GM23338 (cell line): ENCODE measurements around the gene ENOX1. TPM values are rescaled to one million over a fixed set of nuclear protein-coding genes. Genes with fewer than 3 reads are reported as not detected.

Source experiments
- ATAC-seq: fragments of 200-7000 bp; cut with Tn5 transposase; 3 replicates; pipeline ENCODE4 v1.9.1; 2020
- DNase-seq: peaks from one replicate; pipeline ENCODE4 v3.0.0-alpha.2; 2015; ENCODE audit warnings: low spot score
- H2AFZ ChIP-seq: fragments of 200-600 bp; sonication (generic); 2 replicates; pipeline ENCODE4 v1.8.0; 2016; ENCODE audit warnings: antibody characterized with exemption, mild to moderate bottlenecking, moderate library complexity
- H3F3A ChIP-seq: fragments of 200-600 bp; sonication (generic); replicated peaks from 2 replicates; pipeline ENCODE4 v1.8.0; 2017; ENCODE audit warnings: antibody characterized with exemption, mixed run types, low read depth
- H3K27ac ChIP-seq: fragments of 200-600 bp; sonication (generic); 2 replicates; pipeline ENCODE4 v1.6.1; 2016; ENCODE audit warnings: low read depth
- H3K27me3 ChIP-seq: fragments of 200-600 bp; sonication (generic); 2 replicates; pipeline ENCODE4 v1.8.0; 2016; ENCODE audit warnings: mild to moderate bottlenecking, mixed run types, moderate library complexity; ENCODE audit not compliant: insufficient read depth
- H3K36me3 ChIP-seq: fragments of 200-600 bp; sonication (generic); 2 replicates; pipeline ENCODE4 v1.8.0; 2016; ENCODE audit warnings: mild to moderate bottlenecking; ENCODE audit not compliant: insufficient read depth
- H3K4me1 ChIP-seq: fragments of 200-600 bp; sonication (generic); 2 replicates; pipeline ENCODE4 v1.8.0; 2016; ENCODE audit warnings: mild to moderate bottlenecking, moderate library complexity; ENCODE audit not compliant: insufficient read depth
- H3K4me2 ChIP-seq: fragments of 200-600 bp; sonication (generic); 2 replicates; pipeline ENCODE4 v1.7.1; 2017; ENCODE audit warnings: mixed run types
- H3K4me3 ChIP-seq: fragments of 200-600 bp; sonication (generic); 2 replicates; pipeline ENCODE4 v1.6.1; 2016; ENCODE audit warnings: mixed run types
- H3K79me2 ChIP-seq: fragments of 200-600 bp; sonication (generic); replicated peaks from 2 replicates; pipeline ENCODE4 v1.8.0; 2017; ENCODE audit warnings: mild to moderate bottlenecking; ENCODE audit not compliant: insufficient read depth
- H3K9me2 ChIP-seq: fragments of 200-600 bp; sonication (generic); 2 replicates; pipeline ENCODE4 v1.8.0; 2017; ENCODE audit not compliant: insufficient read depth
- H4K20me1 ChIP-seq: fragments of 200-600 bp; sonication (generic); replicated peaks from 2 replicates; pipeline ENCODE4 v1.8.0; 2017; ENCODE audit warnings: mild to moderate bottlenecking; ENCODE audit not compliant: insufficient read depth
- H3K27ac Mint-ChIP-seq: 2 replicates; pipeline ENCODE4 v1.8.0; 2020; ENCODE audit warnings: inconsistent platforms, mild to moderate bottlenecking, moderate library complexity, mixed read lengths
- H3K27me3 Mint-ChIP-seq: 3 replicates; pipeline ENCODE4 v1.8.0; 2022; ENCODE audit warnings: low read depth, mild to moderate bottlenecking, moderate library complexity, mixed read lengths, inconsistent platforms; ENCODE audit not compliant: insufficient read depth, poor library complexity
- H3K36me3 Mint-ChIP-seq: 3 replicates; pipeline ENCODE4 v1.8.0; 2021; ENCODE audit warnings: low read depth, mild to moderate bottlenecking, inconsistent platforms, moderate library complexity, mixed read lengths
- H3K4me1 Mint-ChIP-seq: 3 replicates; pipeline ENCODE4 v1.8.0; 2020; ENCODE audit warnings: mild to moderate bottlenecking, inconsistent platforms, mixed read lengths
- H3K4me3 Mint-ChIP-seq: 3 replicates; pipeline ENCODE4 v1.8.0; 2021; ENCODE audit warnings: moderate library complexity, mild to moderate bottlenecking, inconsistent platforms, mixed read lengths
- H3K9me3 Mint-ChIP-seq: 3 replicates; pipeline ENCODE4 v1.8.0; 2020; ENCODE audit warnings: moderate library complexity, mild to moderate bottlenecking, inconsistent platforms, mixed read lengths
- CREB1 ChIP-seq: fragments of 250-450 bp; sonication (Bioruptor Pico); IDR thresholded peaks from 2 replicates; pipeline ENCODE4 v1.5.0; 2020; ENCODE audit warnings: low read depth, mild to moderate bottlenecking, moderate library complexity
- EZH2 ChIP-seq: fragments of 200-600 bp; sonication (generic); IDR thresholded peaks from one replicate; pipeline ENCODE4 v1.8.0; 2017; ENCODE audit warnings: antibody characterized with exemption, mild to moderate bottlenecking, low read depth; ENCODE audit not compliant: unreplicated experiment
- EZH2phosphoT487 ChIP-seq: fragments of 200-600 bp; sonication (generic); IDR thresholded peaks from one replicate; pipeline ENCODE4 v1.8.1; 2018; ENCODE audit warnings: antibody characterized with exemption; ENCODE audit not compliant: unreplicated experiment
- JUNB ChIP-seq: IDR thresholded peaks from one replicate; pipeline ENCODE4 v1.6.1; 2016; ENCODE audit warnings: antibody characterized with exemption; ENCODE audit not compliant: unreplicated experiment
- NANOG ChIP-seq: IDR thresholded peaks from 2 replicates; pipeline ENCODE4 v1.6.1; 2016; ENCODE audit warnings: antibody characterized with exemption, borderline replicate concordance
- POLR2AphosphoS5 ChIP-seq: IDR thresholded peaks from 2 replicates; pipeline ENCODE4 v1.6.1; 2016; ENCODE audit warnings: antibody characterized with exemption, low read depth
- STAT1 ChIP-seq: IDR thresholded peaks from one replicate; pipeline ENCODE4 v1.6.1; 2016; ENCODE audit warnings: antibody characterized with exemption; ENCODE audit not compliant: unreplicated experiment
- ZNF114 ChIP-seq: fragments of 250-450 bp; sonication (Bioruptor Pico); IDR thresholded peaks from 2 replicates; pipeline ENCODE4 v1.5.0; 2020; ENCODE audit warnings: mild to moderate bottlenecking, moderate library complexity
- ZNF331 ChIP-seq: fragments of 250-450 bp; sonication (Bioruptor Pico); IDR thresholded peaks from 2 replicates; pipeline ENCODE4 v1.5.0; 2020; ENCODE audit warnings: low read depth, mild to moderate bottlenecking, moderate library complexity
- polyA plus RNA-seq: library from polyadenylated mRNA; unstranded; fragments of >200 nt; fragmentation: Nextera tagmentation; extraction: Ambion mirVana; gene quantifications from 2 replicates; pipeline ENCODE4 v1.2.1, GENCODE V29; 2016
- total RNA-seq: library from RNA; depleted of rRNA; stranded (reverse); fragments of >200 nt; shearing (Covaris generic); gene quantifications from 2 replicates; pipeline ENCODE4 v1.2.3, GENCODE V29; 2014
- TF ChIP-seq, protein P1 (sequence below): fragments of 250-450 bp; sonication (Bioruptor Pico); IDR thresholded peaks from 2 replicates; pipeline ENCODE4 v1.5.0; 2020; ENCODE audit warnings: mild to moderate bottlenecking, moderate library complexity
- TF ChIP-seq, protein P2 (sequence below): IDR thresholded peaks from one replicate; pipeline ENCODE4 v1.6.1; 2018; ENCODE audit warnings: antibody characterized with exemption; ENCODE audit not compliant: unreplicated experiment
- TF ChIP-seq, protein P3 (sequence below): IDR thresholded peaks from 2 replicates; pipeline ENCODE4 v1.6.1; 2016; ENCODE audit warnings: antibody characterized with exemption
- TF ChIP-seq, protein P4 (sequence below), 2 experiments: fragments of 200-600 bp in 1 of 2; sonication (generic) in 1 of 2; conservative IDR thresholded peaks; 2 replicates each; pipeline versions ENCODE4 v1.5.1 to v1.6.1; 2016 to 2017; ENCODE audit warnings: antibody characterized with exemption in 2 of 2, low read depth in 2 of 2, mild to moderate bottlenecking in 2 of 2, moderate library complexity in 1 of 2

ENOX1 gene
- total and polyA plus RNA-seq, 2 experiments from 2014 or later = 0.66 to 0.81 TPM

DNA sequence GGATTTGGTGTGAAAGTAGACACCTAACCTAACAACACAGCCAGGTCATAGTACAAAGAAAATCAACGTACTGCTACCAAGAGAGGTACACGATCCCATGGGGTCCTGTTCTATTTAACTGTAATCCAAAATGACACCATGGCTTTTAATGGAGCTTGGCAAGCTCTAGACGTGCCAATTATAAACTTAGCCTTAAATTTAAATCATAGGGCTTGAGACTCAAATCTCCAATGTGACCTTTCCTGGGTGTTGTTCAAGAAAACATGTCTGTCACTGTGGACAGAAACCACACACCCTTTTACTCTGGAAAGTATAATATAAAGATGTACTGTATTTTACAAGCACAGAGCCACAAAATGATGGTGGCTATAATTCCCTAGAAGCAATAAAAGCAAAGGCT lies 299.3 kb downstream of the ENOX1 start:
- Histone ChIP-seq H3K27ac (no peak overlapping the region), H3K9me2 (peaks cover 13% of the 10 kb centered on the region; the same call in 1 of the 2 replicates), H3F3A (no peaks in the 10 kb centered on the region), H3K79me2 (no peaks in the 10 kb centered on the region), H4K20me1 (no peaks in the 10 kb centered on the region), H3K36me3 (no peaks in the 10 kb centered on the region), H3K4me2 (no peak overlapping the region), H3K27me3 (no peaks in the 10 kb centered on the region), H2AFZ (no peak overlapping the region), H3K4me3 (no peak overlapping the region), H3K4me1 (no peaks in the 10 kb centered on the region)
- Mint-ChIP-seq H3K36me3 (no peaks in the 10 kb centered on the region), H3K27ac (no peak overlapping the region), H3K9me3 (no peaks in the 10 kb centered on the region), H3K27me3 (no peaks in the 10 kb centered on the region), H3K4me3 (no peak overlapping the region), H3K4me1 (no peaks in the 10 kb centered on the region; the same call in 2 of the 3 replicates)
- ATAC-seq (no peak), DNase-seq (no peak)
- TF ChIP-seq, protein P1, sequence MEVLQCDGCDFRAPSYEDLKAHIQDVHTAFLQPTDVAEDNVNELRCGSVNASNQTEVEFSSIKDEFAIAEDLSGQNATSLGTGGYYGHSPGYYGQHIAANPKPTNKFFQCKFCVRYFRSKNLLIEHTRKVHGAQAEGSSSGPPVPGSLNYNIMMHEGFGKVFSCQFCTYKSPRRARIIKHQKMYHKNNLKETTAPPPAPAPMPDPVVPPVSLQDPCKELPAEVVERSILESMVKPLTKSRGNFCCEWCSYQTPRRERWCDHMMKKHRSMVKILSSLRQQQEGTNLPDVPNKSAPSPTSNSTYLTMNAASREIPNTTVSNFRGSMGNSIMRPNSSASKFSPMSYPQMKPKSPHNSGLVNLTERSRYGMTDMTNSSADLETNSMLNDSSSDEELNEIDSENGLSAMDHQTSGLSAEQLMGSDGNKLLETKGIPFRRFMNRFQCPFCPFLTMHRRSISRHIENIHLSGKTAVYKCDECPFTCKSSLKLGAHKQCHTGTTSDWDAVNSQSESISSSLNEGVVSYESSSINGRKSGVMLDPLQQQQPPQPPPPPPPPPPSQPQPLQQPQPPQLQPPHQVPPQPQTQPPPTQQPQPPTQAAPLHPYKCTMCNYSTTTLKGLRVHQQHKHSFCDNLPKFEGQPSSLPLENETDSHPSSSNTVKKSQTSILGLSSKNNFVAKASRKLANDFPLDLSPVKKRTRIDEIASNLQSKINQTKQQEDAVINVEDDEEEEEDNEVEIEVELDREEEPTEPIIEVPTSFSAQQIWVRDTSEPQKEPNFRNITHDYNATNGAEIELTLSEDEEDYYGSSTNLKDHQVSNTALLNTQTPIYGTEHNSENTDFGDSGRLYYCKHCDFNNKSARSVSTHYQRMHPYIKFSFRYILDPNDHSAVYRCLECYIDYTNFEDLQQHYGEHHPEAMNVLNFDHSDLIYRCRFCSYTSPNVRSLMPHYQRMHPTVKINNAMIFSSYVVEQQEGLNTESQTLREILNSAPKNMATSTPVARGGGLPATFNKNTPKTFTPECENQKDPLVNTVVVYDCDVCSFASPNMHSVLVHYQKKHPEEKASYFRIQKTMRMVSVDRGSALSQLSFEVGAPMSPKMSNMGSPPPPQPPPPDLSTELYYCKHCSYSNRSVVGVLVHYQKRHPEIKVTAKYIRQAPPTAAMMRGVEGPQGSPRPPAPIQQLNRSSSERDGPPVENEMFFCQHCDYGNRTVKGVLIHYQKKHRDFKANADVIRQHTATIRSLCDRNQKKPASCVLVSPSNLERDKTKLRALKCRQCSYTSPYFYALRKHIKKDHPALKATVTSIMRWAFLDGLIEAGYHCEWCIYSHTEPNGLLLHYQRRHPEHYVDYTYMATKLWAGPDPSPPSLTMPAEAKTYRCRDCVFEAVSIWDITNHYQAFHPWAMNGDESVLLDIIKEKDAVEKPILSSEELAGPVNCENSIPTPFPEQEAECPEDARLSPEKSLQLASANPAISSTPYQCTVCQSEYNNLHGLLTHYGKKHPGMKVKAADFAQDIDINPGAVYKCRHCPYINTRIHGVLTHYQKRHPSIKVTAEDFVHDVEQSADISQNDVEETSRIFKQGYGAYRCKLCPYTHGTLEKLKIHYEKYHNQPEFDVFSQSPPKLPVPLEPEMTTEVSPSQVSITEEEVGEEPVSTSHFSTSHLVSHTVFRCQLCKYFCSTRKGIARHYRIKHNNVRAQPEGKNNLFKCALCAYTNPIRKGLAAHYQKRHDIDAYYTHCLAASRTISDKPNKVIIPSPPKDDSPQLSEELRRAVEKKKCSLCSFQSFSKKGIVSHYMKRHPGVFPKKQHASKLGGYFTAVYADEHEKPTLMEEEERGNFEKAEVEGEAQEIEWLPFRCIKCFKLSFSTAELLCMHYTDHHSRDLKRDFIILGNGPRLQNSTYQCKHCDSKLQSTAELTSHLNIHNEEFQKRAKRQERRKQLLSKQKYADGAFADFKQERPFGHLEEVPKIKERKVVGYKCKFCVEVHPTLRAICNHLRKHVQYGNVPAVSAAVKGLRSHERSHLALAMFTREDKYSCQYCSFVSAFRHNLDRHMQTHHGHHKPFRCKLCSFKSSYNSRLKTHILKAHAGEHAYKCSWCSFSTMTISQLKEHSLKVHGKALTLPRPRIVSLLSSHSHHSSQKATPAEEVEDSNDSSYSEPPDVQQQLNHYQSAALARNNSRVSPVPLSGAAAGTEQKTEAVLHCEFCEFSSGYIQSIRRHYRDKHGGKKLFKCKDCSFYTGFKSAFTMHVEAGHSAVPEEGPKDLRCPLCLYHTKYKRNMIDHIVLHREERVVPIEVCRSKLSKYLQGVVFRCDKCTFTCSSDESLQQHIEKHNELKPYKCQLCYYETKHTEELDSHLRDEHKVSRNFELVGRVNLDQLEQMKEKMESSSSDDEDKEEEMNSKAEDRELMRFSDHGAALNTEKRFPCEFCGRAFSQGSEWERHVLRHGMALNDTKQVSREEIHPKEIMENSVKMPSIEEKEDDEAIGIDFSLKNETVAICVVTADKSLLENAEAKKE (CRISPR knock-in tag) = no peak
- TF ChIP-seq EZH2 (no peak), STAT1 (no peak), EZH2phosphoT487 (no peak), CREB1 (CRISPR knock-in tag) (no peak), JUNB (no peak), ZNF114 (CRISPR knock-in tag) (no peak), ZNF331 (CRISPR knock-in tag) (no peak), NANOG (no peak), POLR2AphosphoS5 (no peak)
- TF ChIP-seq, protein P2, sequence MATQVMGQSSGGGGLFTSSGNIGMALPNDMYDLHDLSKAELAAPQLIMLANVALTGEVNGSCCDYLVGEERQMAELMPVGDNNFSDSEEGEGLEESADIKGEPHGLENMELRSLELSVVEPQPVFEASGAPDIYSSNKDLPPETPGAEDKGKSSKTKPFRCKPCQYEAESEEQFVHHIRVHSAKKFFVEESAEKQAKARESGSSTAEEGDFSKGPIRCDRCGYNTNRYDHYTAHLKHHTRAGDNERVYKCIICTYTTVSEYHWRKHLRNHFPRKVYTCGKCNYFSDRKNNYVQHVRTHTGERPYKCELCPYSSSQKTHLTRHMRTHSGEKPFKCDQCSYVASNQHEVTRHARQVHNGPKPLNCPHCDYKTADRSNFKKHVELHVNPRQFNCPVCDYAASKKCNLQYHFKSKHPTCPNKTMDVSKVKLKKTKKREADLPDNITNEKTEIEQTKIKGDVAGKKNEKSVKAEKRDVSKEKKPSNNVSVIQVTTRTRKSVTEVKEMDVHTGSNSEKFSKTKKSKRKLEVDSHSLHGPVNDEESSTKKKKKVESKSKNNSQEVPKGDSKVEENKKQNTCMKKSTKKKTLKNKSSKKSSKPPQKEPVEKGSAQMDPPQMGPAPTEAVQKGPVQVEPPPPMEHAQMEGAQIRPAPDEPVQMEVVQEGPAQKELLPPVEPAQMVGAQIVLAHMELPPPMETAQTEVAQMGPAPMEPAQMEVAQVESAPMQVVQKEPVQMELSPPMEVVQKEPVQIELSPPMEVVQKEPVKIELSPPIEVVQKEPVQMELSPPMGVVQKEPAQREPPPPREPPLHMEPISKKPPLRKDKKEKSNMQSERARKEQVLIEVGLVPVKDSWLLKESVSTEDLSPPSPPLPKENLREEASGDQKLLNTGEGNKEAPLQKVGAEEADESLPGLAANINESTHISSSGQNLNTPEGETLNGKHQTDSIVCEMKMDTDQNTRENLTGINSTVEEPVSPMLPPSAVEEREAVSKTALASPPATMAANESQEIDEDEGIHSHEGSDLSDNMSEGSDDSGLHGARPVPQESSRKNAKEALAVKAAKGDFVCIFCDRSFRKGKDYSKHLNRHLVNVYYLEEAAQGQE = no peak
- TF ChIP-seq, protein P3, sequence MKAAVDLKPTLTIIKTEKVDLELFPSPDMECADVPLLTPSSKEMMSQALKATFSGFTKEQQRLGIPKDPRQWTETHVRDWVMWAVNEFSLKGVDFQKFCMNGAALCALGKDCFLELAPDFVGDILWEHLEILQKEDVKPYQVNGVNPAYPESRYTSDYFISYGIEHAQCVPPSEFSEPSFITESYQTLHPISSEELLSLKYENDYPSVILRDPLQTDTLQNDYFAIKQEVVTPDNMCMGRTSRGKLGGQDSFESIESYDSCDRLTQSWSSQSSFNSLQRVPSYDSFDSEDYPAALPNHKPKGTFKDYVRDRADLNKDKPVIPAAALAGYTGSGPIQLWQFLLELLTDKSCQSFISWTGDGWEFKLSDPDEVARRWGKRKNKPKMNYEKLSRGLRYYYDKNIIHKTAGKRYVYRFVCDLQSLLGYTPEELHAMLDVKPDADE = no peak
- TF ChIP-seq, protein P4, sequence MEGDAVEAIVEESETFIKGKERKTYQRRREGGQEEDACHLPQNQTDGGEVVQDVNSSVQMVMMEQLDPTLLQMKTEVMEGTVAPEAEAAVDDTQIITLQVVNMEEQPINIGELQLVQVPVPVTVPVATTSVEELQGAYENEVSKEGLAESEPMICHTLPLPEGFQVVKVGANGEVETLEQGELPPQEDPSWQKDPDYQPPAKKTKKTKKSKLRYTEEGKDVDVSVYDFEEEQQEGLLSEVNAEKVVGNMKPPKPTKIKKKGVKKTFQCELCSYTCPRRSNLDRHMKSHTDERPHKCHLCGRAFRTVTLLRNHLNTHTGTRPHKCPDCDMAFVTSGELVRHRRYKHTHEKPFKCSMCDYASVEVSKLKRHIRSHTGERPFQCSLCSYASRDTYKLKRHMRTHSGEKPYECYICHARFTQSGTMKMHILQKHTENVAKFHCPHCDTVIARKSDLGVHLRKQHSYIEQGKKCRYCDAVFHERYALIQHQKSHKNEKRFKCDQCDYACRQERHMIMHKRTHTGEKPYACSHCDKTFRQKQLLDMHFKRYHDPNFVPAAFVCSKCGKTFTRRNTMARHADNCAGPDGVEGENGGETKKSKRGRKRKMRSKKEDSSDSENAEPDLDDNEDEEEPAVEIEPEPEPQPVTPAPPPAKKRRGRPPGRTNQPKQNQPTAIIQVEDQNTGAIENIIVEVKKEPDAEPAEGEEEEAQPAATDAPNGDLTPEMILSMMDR (conservative IDR thresholded peaks at IDR 0.05; ENCODE audit: low read depth in 2 of 2) = no peak
